ENCODE data around the gene ADRA1B.

Gene ADRA1B

DNA sequence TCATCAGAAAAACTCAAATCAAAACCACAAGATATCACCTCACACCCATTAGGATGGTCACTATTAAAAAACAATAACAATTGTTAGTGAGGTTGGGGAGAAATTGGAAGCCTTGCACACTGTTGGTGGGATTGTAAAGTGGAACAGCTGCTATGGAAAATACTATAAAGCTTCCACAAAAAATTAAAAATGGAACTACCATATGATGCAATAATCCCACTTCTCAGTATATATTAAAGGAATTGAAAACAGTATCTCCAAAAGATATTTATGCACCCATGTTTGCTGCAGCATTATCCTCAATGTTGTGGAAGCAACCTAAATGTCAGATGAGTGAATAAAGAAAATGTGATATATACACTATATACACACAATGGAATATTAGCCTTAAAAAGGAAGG is 14.5 kb upstream of the ADRA1B start:
- no peak for DNase-seq (ENCODE audit: low spot score)

DNA sequence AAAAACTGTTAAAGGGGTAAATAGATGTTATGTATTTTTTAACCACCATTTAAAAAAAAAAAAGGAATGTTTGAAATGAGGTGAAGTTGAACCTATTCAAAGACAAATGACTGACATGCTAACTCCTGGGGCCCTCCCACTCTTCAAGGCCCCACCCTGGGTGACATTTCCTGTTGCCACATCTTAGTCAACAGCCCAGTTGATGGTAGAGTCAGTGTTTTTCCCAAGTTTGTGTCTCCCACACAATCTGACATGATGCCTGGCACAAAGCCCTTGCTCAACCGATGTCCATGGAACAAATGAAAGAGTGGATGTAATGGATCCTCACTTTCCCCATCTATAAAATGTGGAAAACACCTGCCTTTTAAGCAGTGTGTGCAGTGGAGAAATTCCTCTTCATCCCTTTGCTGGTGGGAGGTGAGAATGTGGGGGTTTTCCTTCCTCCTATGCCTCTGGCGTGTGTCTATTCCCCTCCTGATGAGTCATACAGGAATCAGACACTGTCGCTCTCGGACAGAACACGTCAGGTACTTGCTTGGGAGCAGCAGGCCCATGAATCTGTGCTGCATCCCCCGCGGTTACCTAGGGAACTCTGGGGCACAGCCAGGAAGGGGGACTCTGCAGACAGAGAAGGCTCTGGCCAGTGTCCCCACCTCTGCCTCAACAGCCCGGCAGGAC is 13.7 kb upstream of the ADRA1B start:
- DNase-seq (ENCODE audit: low spot score), result no peak

DNA sequence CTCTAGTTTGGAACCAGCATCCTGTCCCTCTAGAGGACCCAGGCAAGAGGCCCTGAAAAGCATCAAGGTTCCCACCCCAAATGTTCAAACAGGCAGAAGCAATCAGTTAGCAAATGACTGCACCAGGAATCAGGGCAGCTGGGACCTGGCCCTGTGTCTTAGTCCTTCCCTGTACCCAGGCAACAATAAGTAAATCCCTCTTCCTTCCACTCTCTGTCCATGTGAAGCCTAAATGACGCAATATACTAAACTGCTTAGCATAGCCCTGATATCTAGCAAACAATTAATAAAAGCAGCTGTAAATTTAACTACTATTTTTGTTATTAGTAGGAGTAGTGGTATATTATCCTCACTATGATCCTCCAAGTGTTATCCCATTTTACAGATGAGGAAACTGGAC is 13.2 kb upstream of the ADRA1B start:
- no peak for DNase-seq (ENCODE audit: low spot score)

DNA sequence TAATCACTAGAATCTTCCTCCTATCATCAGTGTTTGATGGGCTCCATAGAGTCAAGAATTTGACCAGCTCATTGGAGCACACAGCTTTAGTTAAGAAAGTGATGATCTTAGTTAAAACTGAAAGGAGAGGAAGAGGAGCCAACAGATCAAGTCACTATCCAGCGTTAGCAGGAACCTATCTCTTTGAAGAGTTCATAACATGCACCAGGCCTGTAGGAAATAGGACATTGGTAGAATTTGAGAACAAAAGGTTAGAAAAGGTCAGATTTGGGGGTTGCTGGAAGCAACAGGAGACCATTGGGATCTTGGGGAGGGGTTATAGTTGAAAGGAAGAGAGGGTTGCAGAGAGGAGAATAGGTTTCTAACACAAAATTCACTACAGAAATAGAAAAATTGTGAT is 11.4 kb upstream of the ADRA1B start:
- no peak for DNase-seq (ENCODE audit: low spot score)

DNA sequence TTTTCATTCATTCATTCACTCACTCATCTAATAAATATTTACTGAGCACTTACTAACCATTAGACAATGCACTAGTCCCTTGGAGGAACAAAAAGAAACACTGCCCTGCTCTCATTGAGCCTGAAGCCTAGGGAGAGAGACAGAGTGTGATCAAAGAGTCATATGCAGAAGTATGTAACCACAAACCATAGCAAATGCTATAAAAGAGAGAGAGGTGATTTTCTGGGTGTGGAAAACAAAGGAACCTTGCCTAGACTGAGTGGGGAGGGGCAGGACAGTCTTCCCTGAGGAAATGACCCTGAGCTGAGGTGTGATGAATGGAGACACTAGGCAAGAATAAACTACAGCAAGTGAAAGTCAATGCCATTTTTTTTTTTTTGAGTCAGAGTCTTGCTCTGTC is 10.8 kb upstream of the ADRA1B start:
- DNase-seq (ENCODE audit: low spot score), result no peak

DNA sequence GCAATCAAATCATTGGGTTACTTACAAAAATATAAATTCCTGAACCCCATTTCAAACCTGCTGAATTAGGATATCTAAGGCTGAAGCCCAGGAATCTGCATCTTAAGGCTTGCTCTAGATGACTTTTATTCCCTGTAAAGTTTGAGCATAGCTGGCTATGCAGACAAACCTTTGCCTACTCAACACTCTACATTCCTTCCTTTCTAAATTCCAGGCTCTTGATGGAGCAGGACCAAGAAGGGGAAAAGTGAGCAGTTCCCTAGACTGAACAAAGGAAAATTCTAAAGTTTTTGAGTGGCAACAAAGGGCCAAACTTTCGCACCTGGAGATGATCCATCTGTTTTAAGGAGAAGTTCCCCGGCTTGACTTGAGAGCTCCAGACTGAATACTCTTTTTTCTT is 9.8 kb upstream of the ADRA1B start:
- no peak for DNase-seq (ENCODE audit: low spot score)

DNA sequence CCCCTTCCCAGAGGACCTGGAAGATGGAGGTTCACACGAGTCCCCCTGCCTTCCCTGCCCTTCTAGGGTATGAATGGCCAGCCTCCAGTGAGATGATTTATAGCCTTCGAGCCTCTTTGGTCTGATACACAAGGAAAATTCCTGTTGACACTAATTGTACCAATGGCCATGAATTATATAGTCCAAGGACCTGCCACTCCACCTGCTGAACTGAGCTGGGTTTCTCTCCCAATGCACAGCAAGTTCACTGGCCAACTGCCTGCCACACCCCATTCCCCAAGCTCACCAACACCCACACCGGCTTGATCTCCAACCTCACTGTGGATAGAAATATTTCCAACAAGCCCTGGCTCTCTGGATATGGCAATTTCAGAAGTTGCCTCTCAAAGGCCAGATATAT is 9.3 kb upstream of the ADRA1B start:
- DNase-seq (ENCODE audit: low spot score), result no peak

DNA sequence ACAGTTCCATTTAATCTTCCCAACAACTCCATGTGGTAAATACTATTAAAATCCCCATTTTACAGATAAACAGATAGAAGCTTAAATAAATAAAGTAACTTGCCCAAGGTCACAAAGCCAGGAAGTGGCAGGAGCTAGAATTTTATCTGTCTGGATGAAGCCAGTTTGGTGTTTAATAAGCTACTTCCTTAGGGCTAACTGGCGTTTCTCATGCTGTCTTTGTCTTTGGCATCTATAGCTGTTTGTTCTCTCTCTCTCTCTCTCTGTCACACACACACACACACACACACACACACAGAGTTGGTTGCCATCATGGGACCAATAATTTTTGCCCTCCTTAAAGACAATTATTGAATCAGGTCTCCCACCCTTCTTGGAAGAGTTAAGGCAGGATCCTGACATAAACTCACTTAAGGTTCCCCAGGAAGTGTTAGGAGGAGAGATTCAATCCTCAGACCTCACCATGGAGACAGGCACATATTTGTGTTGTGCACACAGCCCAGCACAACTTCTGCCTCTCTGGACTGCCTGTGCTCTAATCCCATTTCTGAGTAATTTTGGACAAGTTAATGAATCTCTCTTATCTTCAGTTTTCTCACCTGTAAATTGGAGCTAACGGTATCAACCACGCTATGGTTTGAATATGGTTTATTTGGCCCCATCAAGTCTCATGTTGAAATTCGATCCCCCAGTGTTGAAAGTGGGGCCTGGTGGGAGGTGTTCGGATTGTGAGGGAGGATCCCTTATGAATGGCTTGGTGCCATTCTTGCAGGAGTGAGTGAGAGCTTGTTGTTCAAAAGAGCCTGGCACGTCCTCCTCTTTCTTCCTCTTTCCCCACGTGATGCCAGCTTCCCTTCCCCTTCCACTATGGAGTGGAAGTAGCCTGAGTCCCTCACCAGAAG is 8.3 kb upstream of the ADRA1B start:
- no peak for DNase-seq (ENCODE audit: low spot score)

DNA sequence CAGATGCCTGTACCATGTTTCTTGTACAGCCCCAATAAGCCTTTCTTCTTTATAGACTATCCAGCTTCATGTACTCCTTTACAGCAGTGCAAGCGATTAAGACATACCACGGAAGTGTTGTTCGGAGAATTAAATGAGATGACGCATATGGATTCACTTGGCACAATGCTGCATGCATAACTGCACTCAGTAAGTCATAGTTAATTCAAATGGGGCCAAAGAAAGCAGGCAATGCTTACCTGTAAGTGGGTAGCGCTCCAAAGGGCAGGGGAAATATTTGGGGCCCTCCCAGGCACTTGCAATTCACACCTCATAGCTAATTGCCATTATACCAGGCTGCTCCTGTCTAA is 7.7 kb upstream of the ADRA1B start:
- no peak for DNase-seq (ENCODE audit: low spot score)

DNA sequence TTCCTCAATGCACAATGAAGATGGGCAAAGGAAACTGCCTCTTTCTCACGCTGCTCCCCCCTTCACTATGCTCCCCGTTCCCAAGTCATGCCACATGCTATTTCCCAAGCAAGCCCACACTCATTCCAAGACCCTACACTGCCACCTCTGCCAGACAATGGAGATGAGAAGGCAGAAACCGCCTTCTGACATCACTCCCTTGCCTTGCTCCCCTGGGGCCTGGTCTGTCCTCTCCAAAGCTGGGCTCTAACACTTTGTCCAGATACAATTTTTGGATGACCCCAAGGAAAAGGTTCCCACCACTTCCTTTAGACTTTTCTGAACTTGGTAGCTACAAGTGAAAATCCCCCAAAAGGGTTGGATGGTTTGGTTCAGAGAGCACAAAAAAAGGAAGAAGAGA is 7.2 kb upstream of the ADRA1B start:
- no peak for DNase-seq (ENCODE audit: low spot score)

DNA sequence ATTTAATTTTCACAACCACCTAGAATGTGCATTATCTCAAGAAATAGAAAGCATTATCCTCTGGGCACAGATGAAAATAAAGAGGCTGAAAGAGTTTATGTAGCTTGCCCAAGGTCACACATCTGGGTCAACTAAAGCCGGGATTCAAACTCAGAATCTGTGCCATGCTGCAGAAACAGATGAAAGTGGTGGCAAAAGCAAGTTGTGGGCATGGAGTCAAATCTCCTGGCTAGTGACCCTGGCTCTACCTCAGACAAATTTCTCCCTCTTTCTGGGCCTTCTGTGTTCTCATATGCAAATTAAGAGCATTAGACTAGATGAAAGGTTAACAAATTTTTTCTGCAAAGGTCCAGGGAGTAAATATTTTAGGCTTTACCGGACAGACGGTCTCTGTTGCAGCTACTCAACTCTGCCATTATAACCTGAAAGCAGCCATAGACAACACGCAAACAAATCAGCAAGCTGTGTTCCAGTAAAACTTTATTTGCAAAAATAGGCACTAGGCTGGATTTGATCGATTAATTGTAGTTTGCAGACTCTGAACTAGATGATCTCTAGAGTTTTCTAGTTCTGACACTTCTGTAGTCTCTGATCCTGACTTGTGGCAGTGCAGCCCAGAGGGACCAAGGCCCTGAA is 6.0 kb upstream of the ADRA1B start:
- DNase-seq (ENCODE audit: low spot score), result no peak

DNA sequence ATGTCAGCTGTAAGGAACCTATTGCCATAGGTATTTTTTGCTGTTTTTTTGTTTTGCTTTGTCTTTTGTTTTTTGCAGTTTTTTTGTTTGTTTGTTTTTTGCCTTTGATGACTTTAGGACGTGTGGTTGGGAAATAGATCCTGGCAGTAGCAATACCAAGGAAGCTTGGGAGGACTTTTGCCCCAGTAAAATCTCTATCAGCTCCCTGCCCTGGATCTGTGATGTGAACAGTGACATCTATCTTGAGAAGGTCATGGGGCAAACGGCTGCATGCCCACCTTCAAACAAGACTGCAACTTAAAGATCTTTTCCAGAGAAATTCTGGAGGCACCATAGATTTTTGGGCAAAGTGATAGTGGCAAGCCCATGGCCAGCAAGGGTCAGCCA is 5.4 kb upstream of the ADRA1B start:
- DNase-seq (ENCODE audit: low spot score), result no peak

DNA sequence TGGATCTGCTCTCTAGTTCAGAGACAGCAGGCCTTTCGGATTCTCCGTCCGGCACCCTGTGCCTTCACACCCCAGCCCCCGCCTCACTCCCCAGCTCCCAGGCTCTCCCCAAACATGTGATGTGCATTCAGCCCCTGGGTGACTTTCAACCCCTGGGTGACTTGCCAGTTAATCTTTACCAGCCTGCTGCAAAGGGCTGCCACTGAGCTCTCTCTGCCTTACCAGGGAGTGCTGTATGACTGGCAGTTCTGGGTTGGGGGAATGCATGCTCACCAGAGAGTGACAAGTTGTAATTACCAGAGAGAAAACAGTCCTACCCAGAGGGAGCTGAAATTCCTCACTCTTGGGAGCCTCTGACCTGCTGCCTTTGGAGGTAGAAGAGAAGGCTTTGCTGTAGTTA is 4.9 kb upstream of the ADRA1B start:
- DNase-seq (ENCODE audit: low spot score), result no peak

DNA sequence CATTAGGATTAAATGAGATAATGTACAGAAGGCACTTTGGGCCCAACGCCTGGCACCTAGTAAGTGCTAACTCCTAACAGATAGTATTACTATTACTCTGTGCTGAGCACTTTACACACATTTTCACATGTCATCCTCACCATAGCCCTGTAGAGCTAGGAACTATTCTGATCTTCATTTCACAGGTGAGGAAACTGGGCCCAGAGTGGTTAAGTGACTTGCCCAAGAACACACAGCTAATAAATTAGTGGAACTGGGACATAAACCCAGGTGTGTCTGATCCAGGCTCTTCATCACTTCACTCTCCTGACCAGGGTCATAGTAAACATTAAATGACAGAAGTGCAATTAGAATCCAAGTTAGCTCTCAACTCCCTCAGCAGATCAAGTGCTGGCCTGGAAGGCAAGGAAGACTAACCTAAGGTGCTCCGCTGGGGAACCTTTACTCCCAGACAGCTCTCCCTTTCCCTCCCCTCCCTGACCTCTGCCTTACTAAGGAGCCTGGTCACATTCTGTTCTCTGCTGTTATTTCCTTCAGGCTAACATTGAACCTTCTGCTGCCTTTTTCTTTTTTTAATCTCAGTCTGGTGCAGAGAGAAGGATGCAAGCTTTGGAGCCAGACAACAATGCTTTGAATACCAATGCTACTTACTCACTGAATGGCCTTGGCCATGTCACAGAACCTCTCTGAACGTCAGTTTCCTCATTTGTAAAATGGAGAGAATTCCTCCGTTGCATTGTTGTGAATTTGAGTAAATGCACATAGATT is 4.1 kb upstream of the ADRA1B start:
- DNase-seq (ENCODE audit: low spot score), result no peak

DNA sequence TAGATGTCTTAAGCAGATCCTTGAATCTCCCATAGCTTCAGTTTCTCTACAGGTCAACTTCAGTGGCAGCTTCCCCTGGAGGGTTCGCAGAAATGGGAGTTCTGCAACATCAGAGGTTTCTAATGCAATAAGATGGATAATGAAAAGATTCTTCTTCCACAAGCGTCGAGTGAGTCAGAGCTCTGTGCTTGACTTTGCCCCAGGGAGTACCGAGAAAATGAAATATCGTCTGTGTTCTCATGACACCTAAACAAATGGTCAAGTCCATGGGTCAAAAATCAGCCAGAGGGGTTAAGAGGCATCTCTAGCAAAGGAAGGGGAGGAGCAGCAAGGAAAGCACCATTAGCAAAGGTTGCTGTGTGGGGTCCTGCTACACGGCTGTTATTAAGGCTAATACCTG is 3.2 kb upstream of the ADRA1B start:
- no peak for DNase-seq (ENCODE audit: low spot score)

DNA sequence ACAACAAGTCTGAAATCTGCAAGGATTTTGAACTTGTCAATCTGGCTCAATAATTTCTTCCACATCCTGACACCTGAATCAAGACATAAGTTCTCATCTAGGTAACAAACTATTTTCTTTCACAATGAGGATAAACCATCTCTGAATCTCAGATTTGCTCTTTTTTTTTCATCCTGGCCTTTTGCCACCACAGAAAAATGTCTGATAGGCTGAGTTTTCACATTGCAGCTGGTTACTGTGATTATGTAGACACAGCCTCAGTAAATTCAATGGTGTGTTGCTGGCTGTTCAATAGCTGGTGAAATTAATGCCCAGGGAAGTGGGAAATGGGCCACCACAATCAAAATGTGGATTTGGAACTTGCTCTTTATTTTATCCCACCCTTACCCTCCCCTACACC is 2.8 kb upstream of the ADRA1B start:
- DNase-seq (ENCODE audit: low spot score), result no peak

DNA sequence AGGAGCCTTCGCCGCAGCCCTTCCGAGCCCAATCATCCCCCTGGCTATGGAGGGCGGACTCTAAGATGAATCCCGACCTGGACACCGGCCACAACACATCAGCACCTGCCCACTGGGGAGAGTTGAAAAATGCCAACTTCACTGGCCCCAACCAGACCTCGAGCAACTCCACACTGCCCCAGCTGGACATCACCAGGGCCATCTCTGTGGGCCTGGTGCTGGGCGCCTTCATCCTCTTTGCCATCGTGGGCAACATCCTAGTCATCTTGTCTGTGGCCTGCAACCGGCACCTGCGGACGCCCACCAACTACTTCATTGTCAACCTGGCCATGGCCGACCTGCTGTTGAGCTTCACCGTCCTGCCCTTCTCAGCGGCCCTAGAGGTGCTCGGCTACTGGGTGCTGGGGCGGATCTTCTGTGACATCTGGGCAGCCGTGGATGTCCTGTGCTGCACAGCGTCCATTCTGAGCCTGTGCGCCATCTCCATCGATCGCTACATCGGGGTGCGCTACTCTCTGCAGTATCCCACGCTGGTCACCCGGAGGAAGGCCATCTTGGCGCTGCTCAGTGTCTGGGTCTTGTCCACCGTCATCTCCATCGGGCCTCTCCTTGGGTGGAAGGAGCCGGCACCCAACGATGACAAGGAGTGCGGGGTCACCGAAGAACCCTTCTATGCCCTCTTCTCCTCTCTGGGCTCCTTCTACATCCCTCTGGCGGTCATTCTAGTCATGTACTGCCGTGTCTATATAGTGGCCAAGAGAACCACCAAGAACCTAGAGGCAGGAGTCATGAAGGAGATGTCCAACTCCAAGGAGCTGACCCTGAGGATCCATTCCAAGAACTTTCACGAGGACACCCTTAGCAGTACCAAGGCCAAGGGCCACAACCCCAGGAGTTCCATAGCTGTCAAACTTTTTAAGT is 819 bp downstream of the ADRA1B start:
- no peak for DNase-seq (ENCODE audit: low spot score)

DNA sequence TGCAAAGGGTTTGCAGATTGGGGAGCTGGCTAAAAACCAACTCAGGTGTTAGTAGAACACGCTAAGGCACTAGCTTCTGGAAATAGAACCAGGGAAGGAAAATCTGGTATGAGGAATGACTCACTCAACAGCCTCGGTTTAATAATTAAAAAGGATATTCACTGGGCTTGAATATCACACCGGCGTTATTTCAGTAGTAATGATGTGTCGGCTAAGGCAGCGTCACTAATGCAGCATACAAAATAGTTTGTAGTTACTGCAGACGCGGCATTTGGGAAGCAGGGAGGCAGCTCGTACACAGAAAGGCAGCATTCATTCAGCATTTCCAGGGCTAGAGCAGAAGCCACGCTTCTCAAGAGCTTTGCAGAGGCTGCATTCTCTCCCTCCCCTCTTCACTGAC is 1.7 kb downstream of the ADRA1B start:
- no peak for DNase-seq (ENCODE audit: low spot score)

DNA sequence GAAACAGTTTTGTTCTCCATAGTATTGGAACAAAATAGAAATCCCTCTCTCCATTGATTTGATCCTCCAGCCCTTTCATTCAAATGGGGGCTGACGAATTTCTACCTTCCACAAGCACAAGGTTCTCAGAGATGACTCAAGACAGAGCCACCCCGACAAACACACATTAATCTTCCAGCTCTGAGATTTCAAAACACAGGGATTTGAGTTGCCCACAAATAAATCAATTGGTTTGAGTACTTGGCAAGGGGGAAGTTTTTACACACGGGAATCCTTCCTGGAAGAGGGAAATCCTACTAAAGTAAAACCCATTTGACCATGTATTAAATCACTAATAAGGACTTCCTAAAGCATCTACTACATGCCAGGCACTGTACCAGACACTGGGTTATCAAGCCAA is 5.4 kb downstream of the ADRA1B start:
- DNase-seq (ENCODE audit: low spot score), result no peak

DNA sequence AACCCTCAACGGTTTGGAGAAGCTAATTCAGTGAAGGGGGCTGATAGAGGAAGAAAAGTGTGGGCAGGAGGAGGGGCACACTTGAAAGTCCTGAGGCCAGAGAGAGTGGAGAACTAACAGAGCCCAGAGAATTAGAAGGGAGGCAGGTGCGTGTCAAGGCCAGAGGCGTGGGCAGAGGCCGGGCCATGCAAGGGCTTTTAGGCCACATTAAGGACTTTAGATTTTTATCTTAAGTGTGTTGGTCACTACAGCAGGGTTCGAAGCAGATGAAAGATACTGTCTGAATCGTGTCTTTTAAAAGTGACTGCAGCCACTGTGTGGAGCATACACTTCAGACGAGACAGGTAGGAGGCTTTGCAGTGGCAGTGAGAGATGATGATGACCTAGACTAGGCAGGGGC is 6.7 kb downstream of the ADRA1B start:
- no peak for DNase-seq (ENCODE audit: low spot score)

DNA sequence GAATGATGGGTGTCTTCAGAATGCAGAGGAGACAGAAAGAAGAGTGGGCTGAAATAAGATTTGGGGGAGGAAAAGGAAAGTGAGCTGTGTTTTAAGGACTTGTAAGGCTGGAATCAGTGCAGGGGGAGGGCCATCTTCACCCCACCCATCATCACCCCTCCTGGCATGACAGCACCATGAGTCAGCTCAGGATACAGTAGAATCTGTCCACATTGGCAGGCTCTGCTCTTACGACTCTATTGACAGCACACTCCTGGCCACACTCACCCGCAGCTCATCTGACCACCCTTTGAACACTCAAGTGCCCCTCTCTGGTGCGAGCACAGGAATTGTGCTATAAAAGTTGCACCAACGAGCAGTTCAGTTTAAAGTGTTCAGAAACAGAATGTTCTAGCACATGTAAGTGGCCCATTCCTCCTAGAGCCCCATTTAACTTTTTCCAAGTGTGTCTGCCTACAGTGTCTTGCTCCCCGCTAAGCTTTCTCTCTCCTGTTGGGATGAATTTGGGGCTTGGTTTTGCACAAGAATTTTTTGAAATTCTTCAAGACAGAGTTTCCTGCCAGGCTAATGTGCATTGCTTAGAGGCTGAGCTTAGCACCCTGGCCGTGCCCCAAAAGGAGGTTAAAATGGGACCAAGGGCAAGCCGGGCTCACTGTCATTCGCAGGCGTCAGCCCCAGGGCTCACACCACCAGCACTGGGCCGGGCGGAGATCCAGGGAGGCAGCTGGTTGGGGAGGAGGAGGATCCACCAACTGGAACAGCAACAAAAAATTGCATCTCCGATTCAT is 12.0 kb downstream of the ADRA1B start:
- no peak for DNase-seq (ENCODE audit: low spot score)

Measured in CD4-positive, alpha-beta T cell treated with Interleukin-15 for 4 hours (primary cell).